Astrocyte (in vitro differentiated cells and primary cell): ENCODE data around the gene SCYL3.

Experiments used
- EZH2 ChIP-seq: IDR thresholded peaks from 2 replicates; pipeline ENCODE4 v1.6.1; 2012; ENCODE audit warnings: mild to moderate bottlenecking, low read length, inconsistent platforms; ENCODE audit not compliant: insufficient read depth
- TF ChIP-seq, protein P1 (sequence below): IDR thresholded peaks from 2 replicates; pipeline ENCODE4 v1.5.1; 2011; ENCODE audit warnings: low read depth, mild to moderate bottlenecking, inconsistent platforms, low read length, moderate library complexity; ENCODE audit not compliant: insufficient read depth

DNA sequence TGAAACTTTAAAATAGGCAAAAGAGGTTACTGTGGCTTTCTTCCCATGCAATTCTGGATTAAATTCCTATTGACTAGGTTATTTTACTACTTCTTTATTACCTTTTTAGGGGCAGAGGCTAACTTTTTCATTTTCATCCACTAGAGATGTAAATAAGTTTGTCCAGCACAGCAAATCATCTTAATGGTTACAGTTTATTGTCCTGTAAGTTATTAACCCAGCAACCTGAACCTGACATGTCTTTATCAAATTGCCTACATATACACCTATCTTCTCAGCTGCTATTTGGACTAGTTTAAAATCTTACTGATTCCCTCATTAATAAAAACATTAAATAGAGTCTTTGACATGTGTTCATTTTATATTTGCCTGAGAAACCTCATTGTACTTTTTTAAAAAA lies 6.9 kb upstream of the SCYL3 start:
- TF ChIP-seq, protein P1, sequence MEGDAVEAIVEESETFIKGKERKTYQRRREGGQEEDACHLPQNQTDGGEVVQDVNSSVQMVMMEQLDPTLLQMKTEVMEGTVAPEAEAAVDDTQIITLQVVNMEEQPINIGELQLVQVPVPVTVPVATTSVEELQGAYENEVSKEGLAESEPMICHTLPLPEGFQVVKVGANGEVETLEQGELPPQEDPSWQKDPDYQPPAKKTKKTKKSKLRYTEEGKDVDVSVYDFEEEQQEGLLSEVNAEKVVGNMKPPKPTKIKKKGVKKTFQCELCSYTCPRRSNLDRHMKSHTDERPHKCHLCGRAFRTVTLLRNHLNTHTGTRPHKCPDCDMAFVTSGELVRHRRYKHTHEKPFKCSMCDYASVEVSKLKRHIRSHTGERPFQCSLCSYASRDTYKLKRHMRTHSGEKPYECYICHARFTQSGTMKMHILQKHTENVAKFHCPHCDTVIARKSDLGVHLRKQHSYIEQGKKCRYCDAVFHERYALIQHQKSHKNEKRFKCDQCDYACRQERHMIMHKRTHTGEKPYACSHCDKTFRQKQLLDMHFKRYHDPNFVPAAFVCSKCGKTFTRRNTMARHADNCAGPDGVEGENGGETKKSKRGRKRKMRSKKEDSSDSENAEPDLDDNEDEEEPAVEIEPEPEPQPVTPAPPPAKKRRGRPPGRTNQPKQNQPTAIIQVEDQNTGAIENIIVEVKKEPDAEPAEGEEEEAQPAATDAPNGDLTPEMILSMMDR, result no peak
- no peak for TF ChIP-seq EZH2
